WTC11 (cell line): Measurements from ENCODE around the gene PTP4A1. TPM values are rescaled to one million over a fixed set of nuclear protein-coding genes. Genes with fewer than 3 reads are reported as not detected.
A peak's percentile ranks its signal among the peaks of the same experiment; 100 is the strongest.

ENCODE experiments used
- ATAC-seq: fragments of 200-7000 bp; cut with Tn5 transposase; 2 replicates; pipeline ENCODE4 v1.10.0; 2021; ENCODE audit warnings: mild to moderate bottlenecking, moderate library complexity
- CTCF ChIA-PET: fragments of 300-600 bp; sonication (Branson Sonifier 250); formaldehyde crosslinking; loops from one replicate; lab custom pipeline; 2021; ENCODE audit warnings: antibody characterized with exemption; lab: Charles Lee
- POLR2A ChIA-PET: fragments of 350-600 bp; sonication (Branson Sonifier 250); formaldehyde crosslinking; loops from one replicate; lab custom pipeline; 2021; ENCODE audit warnings: antibody characterized with exemption; lab: Charles Lee
- DNase-seq: peaks from one replicate; pipeline ENCODE4 v3.0.0; 2021; ENCODE audit warnings: low spot score
- H3K27ac Mint-ChIP-seq: 2 replicates; pipeline ENCODE4 v1.8.0; 2021; ENCODE audit warnings: mixed read lengths
- H3K27me3 Mint-ChIP-seq: 2 replicates; pipeline ENCODE4 v1.8.0; 2021; ENCODE audit warnings: low read depth, mild to moderate bottlenecking, moderate library complexity, mixed read lengths
- H3K36me3 Mint-ChIP-seq: 2 replicates; pipeline ENCODE4 v1.8.0; 2021; ENCODE audit warnings: mixed read lengths
- H3K4me1 Mint-ChIP-seq: 2 replicates; pipeline ENCODE4 v1.8.0; 2022; ENCODE audit warnings: mixed read lengths
- H3K4me3 Mint-ChIP-seq: 2 replicates; pipeline ENCODE4 v1.8.0; 2021; ENCODE audit warnings: mild to moderate bottlenecking, moderate library complexity, mixed read lengths
- H3K9me3 Mint-ChIP-seq: 2 replicates; pipeline ENCODE4 v1.8.0; 2021; ENCODE audit warnings: mixed read lengths
- CBFB ChIP-seq: sonication (generic); formaldehyde crosslinking; IDR thresholded peaks from 2 replicates; pipeline ENCODE4 v1.8.1; 2022; ENCODE audit warnings: mild to moderate bottlenecking, low read depth, missing genetic modification reagents
- CREB1 ChIP-seq: sonication (generic); formaldehyde crosslinking; IDR thresholded peaks from 2 replicates; pipeline ENCODE4 v1.8.0; 2023; ENCODE audit warnings: mild to moderate bottlenecking, missing genetic modification reagents
- CREM ChIP-seq: sonication (generic); formaldehyde crosslinking; IDR thresholded peaks from 2 replicates; pipeline ENCODE4 v1.8.1; 2022; ENCODE audit warnings: mild to moderate bottlenecking, missing genetic modification reagents, moderate library complexity
- FOXK1 ChIP-seq: sonication (generic); formaldehyde crosslinking; IDR thresholded peaks from 2 replicates; pipeline ENCODE4 v1.8.0; 2022; ENCODE audit warnings: mild to moderate bottlenecking, moderate library complexity, missing genetic modification reagents
- GABPB1 ChIP-seq: sonication (generic); formaldehyde crosslinking; IDR thresholded peaks from 2 replicates; pipeline ENCODE4 v1.8.1; 2023; ENCODE audit warnings: mild to moderate bottlenecking, missing genetic modification reagents
- HMGA2 ChIP-seq: fragments of 250-450 bp; sonication (Bioruptor Pico); IDR thresholded peaks from 2 replicates; pipeline ENCODE4 v1.4.0; 2021; ENCODE audit warnings: mild to moderate bottlenecking, moderate library complexity
- MXD4 ChIP-seq: fragments of 250-450 bp; sonication (Bioruptor Pico); IDR thresholded peaks from 2 replicates; pipeline ENCODE4 v1.8.0; 2021; ENCODE audit warnings: mild to moderate bottlenecking, moderate library complexity, borderline replicate concordance
- RORB ChIP-seq: fragments of 250-450 bp; sonication (Bioruptor Pico); IDR thresholded peaks from 2 replicates; pipeline ENCODE4 v1.9.0; 2021; ENCODE audit warnings: mild to moderate bottlenecking
- SP1 ChIP-seq: sonication (generic); formaldehyde crosslinking; conservative IDR thresholded peaks from 2 replicates; pipeline ENCODE4 v1.8.1; 2022; ENCODE audit warnings: missing genetic modification reagents
- total RNA-seq: library from RNA; stranded (reverse); gene quantifications from 3 replicates; pipeline ENCODE4 v1.2.3, GENCODE V29; 2021
- TF ChIP-seq, protein P1 (sequence below): sonication (generic); formaldehyde crosslinking; IDR thresholded peaks from 2 replicates; pipeline ENCODE4 v1.8.1; 2022; ENCODE audit warnings: low read depth, mild to moderate bottlenecking, moderate library complexity, missing genetic modification reagents, borderline replicate concordance
- TF ChIP-seq, protein P2 (sequence below): sonication (generic); formaldehyde crosslinking; IDR thresholded peaks from 2 replicates; pipeline ENCODE4 v1.8.1; 2023; ENCODE audit warnings: mild to moderate bottlenecking, moderate library complexity, missing genetic modification reagents
- TF ChIP-seq, protein P3 (sequence below): fragments of 200-600 bp; IDR thresholded peaks from 2 replicates; pipeline ENCODE4 v1.8.0; 2022; ENCODE audit warnings: antibody characterized with exemption
- TF ChIP-seq, protein P4 (sequence below): fragments of 250-450 bp; sonication (Bioruptor Pico); IDR thresholded peaks from 2 replicates; pipeline ENCODE4 v1.8.0; 2021; ENCODE audit warnings: mild to moderate bottlenecking
- TF ChIP-seq, protein P5 (sequence below): sonication (generic); formaldehyde crosslinking; IDR thresholded peaks from 2 replicates; pipeline ENCODE4 v1.8.1; 2023; ENCODE audit warnings: mild to moderate bottlenecking, missing genetic modification reagents, borderline replicate concordance

Gene PTP4A1
- total RNA-seq, 1 experiment from 2014 or later, result 56.9 TPM

DNA sequence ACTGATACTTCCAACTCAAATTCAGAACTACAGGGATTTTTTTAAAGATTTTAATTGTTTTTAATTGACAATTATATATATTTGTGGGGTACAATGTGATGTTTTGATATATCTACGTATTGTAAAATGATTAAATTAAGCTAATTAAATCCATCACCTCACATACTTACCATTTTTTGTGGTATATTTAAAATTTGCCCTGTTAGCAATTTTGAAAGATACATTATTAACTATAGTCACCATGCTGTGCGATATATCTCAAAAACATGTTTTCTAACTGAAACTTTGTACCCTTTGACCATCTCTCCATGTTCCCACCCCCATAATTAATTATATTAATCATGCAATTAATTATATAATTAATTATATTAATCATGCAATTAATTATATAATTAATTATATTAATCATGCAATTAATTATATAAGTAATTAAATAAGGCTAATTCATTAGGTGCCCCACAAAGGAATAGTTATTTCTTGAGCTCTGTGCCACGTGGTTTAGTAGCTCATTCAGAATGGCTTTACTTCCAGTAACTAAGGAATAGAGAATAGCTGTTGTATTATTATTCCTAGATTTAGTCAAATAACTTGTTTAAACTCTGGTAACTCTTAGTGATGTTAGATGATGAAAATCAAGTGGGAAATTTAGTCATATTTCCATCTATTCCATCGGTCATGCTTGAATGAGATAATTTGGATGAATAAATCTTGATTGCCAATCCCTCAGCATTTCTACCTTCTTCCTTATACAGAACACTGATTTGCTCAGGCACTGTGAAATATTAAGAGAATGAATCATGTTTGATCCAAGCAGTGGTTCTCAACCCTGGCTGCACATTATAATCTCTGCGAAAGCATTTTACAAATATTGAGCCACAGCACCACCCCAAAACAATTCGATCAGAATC, 25.1 kb downstream of the PTP4A1 start:
- TF ChIP-seq, protein P1, sequence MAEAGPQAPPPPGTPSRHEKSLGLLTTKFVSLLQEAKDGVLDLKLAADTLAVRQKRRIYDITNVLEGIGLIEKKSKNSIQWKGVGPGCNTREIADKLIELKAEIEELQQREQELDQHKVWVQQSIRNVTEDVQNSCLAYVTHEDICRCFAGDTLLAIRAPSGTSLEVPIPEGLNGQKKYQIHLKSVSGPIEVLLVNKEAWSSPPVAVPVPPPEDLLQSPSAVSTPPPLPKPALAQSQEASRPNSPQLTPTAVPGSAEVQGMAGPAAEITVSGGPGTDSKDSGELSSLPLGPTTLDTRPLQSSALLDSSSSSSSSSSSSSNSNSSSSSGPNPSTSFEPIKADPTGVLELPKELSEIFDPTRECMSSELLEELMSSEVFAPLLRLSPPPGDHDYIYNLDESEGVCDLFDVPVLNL (CRISPR knock-in tag), result no peak
- peak; percentile 98 for TF ChIP-seq HMGA2 (CRISPR knock-in tag)
- no peak for TF ChIP-seq CBFB (CRISPR knock-in tag)
- no peak for TF ChIP-seq FOXK1
- TF ChIP-seq SP1 (CRISPR knock-in tag), result no peak
- no peak for ATAC-seq
- DNase-seq, result no peak
- H3K4me1 Mint-ChIP-seq, result peaks cover 9% of the 10 kb centered on the region
- no peaks in the 10 kb centered on the region; the same call in 1 of the 2 replicates for H3K27me3 Mint-ChIP-seq
- POLR2A ChIA-PET, result interaction anchor here (0.8 to 2.1 kb wide), 3 partner anchors 23 to 72 kb away, joined by 4 to 17 read pairs (median 6); partner anchors contain the start of gene PHF3
- no peaks in the 10 kb centered on the region; the same call in 1 of the 2 replicates for H3K9me3 Mint-ChIP-seq
- CTCF ChIA-PET, result interaction anchor here (1.1 to 2.5 kb wide), 11 partner anchors 9 to 245 kb away, joined by 3 to 25 read pairs (median 10); partner anchors contain the start of gene PHF3
- peak overlapping the region; percentile 80 for H3K4me3 Mint-ChIP-seq
- no peak overlapping the region for H3K27ac Mint-ChIP-seq
- no peaks in the 10 kb centered on the region for H3K36me3 Mint-ChIP-seq

DNA sequence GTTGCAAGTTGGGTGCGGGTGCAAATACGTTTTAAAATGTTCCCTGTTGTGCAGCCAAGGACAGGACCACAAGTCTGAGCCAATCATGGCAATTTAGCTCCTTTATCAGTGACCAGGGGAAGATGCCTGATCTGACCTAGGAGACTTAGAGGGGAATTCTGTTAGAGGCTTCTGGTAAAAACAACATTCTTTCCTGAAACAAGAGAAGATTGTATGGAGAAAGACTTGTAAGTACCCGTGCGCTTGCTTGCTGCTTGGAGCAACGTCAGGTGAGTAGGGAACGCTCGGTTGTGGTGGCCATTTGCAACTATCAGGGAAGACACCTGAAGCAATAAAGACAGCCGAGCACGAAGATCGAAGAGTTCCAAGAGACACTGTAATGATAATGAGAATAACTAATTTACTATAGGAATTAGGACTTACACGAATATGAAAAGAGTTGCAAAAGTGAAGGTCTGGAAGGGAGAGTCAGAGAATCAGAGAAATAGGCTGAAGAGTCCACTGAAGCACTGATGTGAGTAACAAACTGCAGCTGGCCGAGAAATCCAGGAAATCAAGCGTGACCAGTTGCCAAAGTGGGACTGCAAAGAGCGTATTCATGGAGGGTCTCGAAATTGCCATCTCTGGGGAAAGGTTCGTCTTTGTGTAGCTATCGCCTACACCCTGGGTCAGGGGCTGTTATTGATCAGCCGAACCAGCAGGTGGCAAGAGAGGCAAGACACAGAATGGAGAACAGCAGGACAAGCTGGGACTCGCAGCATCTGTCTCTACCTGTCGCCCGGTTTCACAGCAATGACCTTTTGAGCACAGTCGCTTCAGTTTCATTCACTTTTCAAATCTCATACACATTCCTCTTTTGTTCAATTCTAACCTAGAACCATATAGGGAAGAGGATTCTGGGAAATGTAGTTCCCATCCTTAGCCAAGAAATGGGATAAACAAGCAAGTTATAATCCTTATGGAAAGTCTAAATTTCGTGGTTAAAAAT, 26.1 kb downstream of the PTP4A1 start:
- Mint-ChIP-seq H3K4me1 (peaks cover 9% of the 10 kb centered on the region), H3K36me3 (no peaks in the 10 kb centered on the region), H3K9me3 (no peaks in the 10 kb centered on the region; the same call in 1 of the 2 replicates), H3K4me3 (peak overlapping the region; percentile 80), H3K27me3 (no peaks in the 10 kb centered on the region; the same call in 1 of the 2 replicates), H3K27ac (peak overlapping the region; percentile 75)
- peak; percentile 71 for DNase-seq
- peak; percentile 97 for ATAC-seq
- no peak for TF ChIP-seq MXD4
- TF ChIP-seq, protein P2, sequence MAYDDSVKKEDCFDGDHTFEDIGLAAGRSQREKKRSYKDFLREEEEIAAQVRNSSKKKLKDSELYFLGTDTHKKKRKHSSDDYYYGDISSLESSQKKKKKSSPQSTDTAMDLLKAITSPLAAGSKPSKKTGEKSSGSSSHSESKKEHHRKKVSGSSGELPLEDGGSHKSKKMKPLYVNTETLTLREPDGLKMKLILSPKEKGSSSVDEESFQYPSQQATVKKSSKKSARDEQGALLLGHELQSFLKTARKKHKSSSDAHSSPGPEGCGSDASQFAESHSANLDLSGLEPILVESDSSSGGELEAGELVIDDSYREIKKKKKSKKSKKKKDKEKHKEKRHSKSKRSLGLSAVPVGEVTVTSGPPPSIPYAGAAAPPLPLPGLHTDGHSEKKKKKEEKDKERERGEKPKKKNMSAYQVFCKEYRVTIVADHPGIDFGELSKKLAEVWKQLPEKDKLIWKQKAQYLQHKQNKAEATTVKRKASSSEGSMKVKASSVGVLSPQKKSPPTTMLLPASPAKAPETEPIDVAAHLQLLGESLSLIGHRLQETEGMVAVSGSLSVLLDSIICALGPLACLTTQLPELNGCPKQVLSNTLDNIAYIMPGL (CRISPR knock-in tag), result peak; percentile 49; the same call in 1 of the 2 replicates
- TF ChIP-seq, protein P3, sequence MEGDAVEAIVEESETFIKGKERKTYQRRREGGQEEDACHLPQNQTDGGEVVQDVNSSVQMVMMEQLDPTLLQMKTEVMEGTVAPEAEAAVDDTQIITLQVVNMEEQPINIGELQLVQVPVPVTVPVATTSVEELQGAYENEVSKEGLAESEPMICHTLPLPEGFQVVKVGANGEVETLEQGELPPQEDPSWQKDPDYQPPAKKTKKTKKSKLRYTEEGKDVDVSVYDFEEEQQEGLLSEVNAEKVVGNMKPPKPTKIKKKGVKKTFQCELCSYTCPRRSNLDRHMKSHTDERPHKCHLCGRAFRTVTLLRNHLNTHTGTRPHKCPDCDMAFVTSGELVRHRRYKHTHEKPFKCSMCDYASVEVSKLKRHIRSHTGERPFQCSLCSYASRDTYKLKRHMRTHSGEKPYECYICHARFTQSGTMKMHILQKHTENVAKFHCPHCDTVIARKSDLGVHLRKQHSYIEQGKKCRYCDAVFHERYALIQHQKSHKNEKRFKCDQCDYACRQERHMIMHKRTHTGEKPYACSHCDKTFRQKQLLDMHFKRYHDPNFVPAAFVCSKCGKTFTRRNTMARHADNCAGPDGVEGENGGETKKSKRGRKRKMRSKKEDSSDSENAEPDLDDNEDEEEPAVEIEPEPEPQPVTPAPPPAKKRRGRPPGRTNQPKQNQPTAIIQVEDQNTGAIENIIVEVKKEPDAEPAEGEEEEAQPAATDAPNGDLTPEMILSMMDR, result peak; percentile 71
- no peak for TF ChIP-seq RORB (CRISPR knock-in tag)
- peak; percentile 62; the same call in 1 of the 2 replicates for TF ChIP-seq GABPB1 (CRISPR knock-in tag)
- ChIA-PET POLR2A (interaction anchor here (1.1 to 2.1 kb wide), 2 partner anchors 24 to 38 kb away, joined by 4 to 17 read pairs; partner anchors contain the start of gene PHF3), CTCF (interaction anchor here (0.6 to 2.5 kb wide), 29 partner anchors 9 to 283 kb away, joined by 3 to 25 read pairs (median 6); partner anchors contain the start of gene PHF3)

DNA sequence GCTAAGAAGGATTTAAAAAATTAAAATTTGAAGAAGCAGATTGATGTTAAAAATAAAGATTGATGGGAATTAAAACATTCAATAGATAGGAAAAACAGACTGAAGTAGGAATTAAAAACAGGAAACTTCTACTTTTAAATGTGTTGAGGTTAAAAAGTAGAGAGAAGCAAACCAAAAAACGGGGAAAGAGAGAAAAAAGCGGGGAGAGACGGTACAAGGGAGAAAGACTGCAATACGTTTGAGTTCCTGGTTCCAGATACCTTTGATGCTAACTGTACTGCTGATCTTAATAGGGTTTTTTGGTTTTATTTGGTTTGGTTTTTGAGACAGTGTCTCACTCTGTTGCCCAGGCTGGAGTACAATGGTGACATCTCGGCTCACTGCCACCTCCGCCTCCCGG, 27.0 kb downstream of the PTP4A1 start:
- POLR2A ChIA-PET, result interaction anchor here (2.1 kb wide), 1 partner anchor 25 kb away, joined by 17 read pairs; no protein-coding TSS in a partner anchor
- Mint-ChIP-seq H3K9me3 (no peaks in the 10 kb centered on the region; the same call in 1 of the 2 replicates), H3K4me3 (peak overlapping the region; percentile 80), H3K4me1 (peaks cover 9% of the 10 kb centered on the region), H3K36me3 (no peaks in the 10 kb centered on the region), H3K27me3 (no peaks in the 10 kb centered on the region; the same call in 1 of the 2 replicates), H3K27ac (no peak overlapping the region)
- CTCF ChIA-PET, result interaction anchor here (0.7 to 2.5 kb wide), 19 partner anchors 8 to 247 kb away, joined by 3 to 25 read pairs (median 7); partner anchors contain the start of gene PHF3
- DNase-seq (no peak), ATAC-seq (no peak)
- TF ChIP-seq, protein P4, sequence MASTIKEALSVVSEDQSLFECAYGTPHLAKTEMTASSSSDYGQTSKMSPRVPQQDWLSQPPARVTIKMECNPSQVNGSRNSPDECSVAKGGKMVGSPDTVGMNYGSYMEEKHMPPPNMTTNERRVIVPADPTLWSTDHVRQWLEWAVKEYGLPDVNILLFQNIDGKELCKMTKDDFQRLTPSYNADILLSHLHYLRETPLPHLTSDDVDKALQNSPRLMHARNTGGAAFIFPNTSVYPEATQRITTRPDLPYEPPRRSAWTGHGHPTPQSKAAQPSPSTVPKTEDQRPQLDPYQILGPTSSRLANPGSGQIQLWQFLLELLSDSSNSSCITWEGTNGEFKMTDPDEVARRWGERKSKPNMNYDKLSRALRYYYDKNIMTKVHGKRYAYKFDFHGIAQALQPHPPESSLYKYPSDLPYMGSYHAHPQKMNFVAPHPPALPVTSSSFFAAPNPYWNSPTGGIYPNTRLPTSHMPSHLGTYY, result no peak
- TF ChIP-seq, protein P5, sequence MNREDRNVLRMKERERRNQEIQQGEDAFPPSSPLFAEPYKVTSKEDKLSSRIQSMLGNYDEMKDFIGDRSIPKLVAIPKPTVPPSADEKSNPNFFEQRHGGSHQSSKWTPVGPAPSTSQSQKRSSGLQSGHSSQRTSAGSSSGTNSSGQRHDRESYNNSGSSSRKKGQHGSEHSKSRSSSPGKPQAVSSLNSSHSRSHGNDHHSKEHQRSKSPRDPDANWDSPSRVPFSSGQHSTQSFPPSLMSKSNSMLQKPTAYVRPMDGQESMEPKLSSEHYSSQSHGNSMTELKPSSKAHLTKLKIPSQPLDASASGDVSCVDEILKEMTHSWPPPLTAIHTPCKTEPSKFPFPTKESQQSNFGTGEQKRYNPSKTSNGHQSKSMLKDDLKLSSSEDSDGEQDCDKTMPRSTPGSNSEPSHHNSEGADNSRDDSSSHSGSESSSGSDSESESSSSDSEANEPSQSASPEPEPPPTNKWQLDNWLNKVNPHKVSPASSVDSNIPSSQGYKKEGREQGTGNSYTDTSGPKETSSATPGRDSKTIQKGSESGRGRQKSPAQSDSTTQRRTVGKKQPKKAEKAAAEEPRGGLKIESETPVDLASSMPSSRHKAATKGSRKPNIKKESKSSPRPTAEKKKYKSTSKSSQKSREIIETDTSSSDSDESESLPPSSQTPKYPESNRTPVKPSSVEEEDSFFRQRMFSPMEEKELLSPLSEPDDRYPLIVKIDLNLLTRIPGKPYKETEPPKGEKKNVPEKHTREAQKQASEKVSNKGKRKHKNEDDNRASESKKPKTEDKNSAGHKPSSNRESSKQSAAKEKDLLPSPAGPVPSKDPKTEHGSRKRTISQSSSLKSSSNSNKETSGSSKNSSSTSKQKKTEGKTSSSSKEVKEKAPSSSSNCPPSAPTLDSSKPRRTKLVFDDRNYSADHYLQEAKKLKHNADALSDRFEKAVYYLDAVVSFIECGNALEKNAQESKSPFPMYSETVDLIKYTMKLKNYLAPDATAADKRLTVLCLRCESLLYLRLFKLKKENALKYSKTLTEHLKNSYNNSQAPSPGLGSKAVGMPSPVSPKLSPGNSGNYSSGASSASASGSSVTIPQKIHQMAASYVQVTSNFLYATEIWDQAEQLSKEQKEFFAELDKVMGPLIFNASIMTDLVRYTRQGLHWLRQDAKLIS (CRISPR knock-in tag), result no peak
- TF ChIP-seq CREB1 (no peak), CREM (no peak)
